KG1 (cell line): ENCODE data around the gene BOLA2.
"Not testable (repeated sequence)": the region's sequence is repeated elsewhere in the genome, so short reads cannot be mapped to it uniquely, and the experiment has no call there.

Experiments used
- DNase-seq: peaks from one replicate; lab custom pipeline; 2025; lab: John Stamatoyannopoulos, UW

The BOLA2 gene

DNA sequence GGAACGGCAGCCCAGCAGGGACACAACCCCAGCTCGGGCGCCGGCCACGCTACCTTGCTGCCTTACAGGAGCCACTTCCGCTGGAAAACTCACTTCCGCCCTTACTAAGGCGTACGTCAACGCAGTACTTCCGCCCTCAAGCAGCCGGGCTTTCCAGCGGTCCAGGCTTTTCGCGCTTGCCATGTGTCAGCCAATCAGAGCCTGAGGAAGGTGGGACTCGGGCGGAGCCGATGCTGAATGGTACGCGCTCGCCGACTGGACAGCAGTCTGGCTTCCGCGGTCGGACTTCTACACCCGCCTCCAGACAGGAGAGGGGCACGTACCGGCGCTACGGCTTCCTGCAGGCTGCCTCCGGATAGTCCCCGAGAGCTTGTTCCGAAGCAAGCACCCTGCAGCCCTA is at the start of gene BOLA2, which contains the start of gene SLX1B:
TSS of gene BOLA2 (minus strand) at position 83 of the 400 bp plus-strand sequence. CDS start 98 bp downstream, outside the sequence.
TSS of gene SLX1B (plus strand) at position 265 of the 400 bp plus-strand sequence.
- DNase-seq, result not testable (repeated sequence)

DNA sequence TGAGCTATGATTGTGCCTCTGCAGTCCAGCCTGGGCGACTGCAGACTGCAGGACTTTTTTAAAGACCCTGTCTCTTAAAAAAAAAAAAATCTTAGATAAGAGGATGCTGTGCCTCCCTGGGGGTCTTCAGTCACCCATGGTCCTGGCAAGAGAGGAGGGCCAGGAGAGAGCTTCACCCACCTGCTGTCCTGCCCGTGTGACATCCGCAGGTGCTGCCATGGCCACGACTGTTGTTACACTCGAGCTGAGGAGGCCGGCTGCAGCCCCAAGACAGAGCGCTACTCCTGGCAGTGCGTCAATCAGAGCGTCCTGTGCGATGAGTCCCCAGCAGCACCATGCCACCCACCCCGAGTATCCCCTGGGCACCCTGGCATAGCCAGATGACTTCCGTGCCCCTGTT is 28.1 kb upstream of the BOLA2 start:
- not testable (repeated sequence) for DNase-seq

DNA sequence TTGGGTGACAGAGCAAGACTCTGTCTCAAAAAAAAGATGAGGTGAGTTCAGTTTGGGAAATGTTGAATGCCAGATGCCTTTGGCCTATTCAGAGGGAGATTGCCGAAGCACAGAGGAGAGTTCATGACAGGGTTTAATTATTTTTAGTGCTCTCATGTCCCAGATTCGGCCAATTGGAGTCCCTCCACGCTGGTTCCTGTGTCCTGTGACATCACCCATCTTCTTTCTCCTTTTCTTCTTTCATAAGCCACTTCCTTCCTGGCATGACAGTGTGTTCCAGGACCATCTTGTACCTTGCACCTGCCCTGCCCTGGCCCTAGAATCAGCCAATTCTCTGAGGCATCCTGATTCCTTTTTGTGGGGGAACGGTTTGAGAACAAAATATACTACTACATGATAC is 17.9 kb upstream of the BOLA2 start:
- not testable (repeated sequence) for DNase-seq

DNA sequence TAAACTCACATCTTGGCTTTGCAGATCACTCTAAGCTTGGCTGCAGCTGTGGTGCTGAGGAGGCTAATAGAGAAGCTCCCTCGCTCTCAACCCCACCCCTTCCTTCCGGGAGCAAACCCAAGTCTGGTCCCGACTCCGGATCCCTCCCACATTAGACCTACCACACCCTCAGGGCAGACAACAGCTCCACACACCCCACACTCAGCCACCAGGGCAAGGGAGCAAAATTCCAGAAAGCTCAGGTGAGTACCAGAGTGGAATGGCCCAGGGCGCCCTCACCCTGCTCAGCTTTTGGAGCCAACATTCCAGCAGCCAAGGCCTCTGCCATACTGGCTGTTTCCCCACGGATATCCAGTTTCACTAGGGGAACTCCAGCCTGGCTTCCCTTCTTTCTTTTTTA is 15.5 kb upstream of the BOLA2 start:
- DNase-seq, result not testable (repeated sequence)

DNA sequence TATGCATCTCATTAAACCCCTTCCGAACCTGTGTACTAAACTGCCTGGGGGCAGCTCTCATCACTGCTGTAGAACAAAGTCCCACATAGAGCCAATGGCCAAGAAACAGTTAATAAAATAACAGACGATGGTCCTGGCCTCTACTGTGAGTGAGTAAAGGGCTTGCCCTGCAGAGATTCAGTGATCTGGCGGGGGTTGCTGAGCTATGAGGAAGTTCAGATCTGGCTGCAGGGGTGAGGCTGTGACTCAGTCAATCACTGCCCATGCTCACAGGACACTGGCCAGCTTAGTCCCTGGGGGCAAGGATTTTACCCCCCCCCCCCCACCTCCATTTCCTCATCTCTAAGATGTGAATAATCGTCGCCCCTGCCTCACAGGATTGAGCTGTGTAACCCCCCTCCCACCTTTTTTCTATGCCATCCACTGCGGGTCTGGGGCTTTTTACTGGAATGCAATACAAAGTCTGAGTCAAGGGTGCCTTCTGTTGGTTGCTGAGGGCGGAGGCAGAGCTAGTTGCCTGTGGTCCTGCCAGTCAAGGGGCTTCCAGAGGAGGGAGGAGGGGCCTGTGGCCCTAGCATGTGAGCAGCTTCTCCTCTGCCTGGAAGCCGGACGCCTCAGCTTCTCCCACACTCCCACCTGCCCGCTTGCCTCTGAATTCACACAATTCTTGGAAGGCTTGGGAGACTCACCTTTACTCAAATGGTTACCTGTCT is 13.7 kb upstream of the BOLA2 start:
- DNase-seq, result not testable (repeated sequence)

DNA sequence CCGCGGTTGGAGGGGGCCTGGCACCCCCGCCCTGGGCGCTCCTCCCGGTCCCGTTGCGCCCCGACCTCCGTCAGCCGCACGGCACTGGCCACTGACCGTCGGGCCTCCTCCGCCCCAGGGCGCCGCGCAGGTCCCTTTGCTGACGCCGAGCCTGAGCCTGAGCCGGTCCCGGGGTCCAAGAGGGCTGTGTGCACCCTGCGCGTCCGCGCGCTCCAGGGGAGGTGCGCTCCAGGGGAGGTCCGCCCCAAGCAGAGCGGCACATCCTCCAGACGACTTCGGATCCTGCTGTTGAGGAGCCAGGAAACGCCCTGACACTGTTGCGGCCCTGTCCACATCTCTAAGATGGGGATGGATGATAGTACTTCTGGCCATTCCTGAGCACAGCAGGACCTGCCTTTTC is 12.8 kb upstream of the BOLA2 start:
- DNase-seq, result not testable (repeated sequence)

DNA sequence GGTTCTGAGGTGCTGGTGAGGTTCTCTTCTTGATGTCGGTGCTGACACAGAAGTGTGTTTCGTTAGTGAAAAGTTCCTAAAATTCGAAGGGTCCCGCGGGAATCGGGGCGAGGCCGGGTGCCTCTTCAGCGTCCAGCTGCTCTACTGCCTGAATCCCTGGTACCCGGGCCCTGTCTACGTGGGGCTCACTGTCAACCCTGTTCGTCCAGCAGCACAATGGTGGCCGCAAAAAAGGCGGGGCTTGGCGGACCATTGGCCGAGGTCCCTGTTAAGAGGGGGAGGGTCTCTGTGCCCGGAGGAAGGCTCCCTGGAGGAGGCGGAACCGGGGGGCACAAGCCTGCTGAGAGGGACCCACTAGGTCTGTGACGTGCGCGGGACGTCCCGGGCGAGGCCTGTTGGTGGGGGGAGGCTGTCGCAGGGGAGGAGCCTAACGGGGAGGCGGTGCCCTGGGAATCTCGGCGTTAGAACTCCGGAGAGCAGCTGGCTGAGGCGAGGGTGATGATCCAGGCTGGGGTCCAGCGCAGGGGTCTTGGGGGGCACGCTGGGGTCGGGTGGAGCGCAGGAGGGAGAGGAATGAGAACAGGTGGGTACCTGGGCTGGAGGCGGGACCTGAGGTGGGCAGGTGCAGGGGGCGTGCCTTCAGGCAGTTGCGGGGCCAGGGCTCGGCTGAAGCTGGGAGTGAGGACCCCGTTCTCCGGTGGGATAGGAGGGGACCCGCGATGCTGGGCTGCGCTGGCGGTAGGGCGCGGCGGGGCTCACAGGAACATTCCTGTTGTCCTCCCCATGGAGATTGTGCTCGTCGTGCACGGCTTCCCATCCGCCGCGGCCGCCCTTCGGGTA is 12.1 kb upstream of the BOLA2 start:
- DNase-seq, result not testable (repeated sequence)

DNA sequence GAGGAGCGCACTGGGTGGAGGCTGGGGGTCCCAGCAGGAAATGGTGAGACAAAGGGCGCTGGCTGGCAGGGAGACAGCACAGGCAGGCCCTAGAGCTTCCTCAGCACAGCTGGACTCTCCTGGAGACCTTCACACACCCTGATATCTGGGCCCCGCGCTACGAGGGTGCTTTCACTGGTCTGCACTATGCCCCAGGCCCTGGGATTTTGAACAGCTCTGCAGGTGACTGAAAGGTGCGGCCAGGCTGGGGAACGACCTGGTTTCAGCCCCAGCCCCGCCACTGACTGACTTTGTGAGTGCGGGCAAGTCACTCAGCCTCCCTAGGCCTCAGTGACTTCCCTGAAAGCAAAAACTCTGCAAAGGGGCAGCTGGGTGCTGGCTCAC is 6.5 kb upstream of the BOLA2 start:
- DNase-seq, result not testable (repeated sequence)

DNA sequence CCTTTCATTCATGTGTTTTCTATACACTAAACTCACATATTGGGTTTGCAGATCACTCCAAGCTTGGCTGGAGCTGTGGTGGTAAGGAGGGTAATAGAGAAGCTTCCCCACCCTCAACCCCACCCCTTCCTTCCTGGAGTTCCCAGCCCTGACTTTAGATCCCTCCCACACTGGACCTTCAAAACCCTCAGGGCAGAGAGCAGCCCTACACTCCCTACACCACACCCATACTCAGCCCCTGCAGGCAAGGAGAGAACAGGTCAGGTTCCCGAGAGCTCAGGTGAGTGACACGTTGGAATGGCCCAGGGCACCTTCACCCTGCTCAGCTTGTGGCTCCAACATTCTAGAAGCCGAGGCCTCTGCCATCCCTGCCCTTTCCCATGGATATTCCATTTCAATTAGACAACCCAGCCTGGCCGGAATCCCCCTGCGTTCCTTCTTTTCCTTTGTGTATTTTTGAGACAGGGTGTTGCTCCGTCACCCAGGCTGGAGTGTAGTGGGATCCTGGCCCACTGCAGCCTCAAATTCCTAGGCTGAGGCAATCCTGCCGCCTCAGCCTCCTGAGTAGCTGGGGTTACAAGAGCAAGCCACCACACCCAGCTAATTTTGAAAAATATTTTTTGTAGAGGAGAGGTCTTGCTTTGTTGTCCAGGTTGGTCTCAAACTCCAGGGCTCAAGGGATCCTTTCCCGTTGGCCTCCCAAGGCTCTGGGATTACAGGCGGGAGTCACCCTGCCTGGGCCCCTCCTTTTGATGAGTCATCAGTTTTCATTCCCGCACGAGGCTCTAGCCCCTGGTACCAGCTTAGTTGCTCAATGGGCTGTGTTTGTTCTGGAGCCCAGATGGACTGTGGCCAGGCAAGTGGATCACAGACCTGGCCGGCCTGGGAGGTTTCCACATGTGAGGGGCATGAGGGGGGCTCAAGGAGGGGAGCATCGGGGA is 5.8 kb upstream of the BOLA2 start, which contains the start of gene SULT1A4:
TSS of gene SULT1A4 (plus strand) at position 208 of the 941 bp plus-strand sequence. CDS start 1,473 bp downstream, outside the sequence.
- DNase-seq, result not testable (repeated sequence)

DNA sequence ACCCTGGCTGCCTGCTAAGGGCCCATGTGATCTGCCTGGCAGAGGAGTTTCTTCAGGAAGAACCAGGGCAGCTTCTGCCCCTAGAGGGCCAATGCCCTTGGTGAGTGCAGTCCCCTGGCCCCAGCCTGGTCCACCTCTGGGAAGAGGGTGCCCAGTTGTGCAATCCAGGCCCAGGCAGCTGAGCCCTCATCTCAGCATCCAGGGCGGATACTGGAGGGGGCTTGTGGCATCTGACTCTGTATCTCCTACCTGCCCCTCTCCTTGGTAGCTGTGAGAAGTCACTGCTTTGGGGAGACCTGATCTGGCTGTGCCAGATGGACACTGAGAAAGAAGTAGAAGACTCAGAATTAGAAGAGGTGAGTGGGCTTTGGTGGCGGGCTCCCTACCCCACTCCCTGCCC is 3.5 kb upstream of the BOLA2 start:
- not testable (repeated sequence) for DNase-seq

DNA sequence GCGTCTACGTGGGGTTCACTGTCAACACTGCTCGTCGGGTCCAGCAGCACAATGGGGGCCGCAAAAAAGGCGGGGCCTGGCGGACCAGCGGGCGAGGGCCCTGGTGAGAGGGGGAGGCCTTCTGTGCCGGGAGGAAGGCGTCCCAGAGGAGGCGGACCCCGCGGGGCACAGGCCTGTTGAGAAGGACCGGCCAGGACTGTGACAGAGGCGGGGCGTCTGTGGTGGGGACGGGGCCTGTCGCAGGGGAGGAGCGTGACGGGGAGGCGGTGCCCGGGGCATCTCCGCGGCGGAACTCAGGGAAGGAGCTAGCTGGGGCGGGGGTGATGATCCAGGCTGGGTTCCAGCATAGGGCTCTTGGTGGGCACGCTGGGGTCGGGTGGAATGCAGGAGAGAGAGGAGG is 677 bp upstream of the BOLA2 start:
- DNase-seq, result not testable (repeated sequence)

DNA sequence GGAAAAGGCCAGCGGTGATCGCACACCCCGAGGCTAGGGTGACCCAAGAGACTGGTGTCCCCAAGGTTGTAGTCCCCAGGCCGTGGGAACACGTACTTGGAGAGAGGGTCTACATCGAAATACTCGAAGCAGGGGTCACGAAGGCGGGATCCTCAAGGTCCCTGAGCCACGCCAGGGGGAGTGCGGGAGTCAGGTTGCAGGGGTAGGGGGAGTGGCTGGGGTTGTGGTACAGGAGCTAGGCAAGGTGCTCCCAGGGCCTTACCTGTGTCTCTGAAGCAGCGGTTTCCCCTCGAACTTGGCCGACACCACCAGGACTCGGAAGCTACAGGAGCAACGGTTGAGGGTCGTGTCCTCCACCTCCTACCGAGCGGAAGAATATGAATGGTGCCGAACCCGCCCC is 397 bp downstream of the BOLA2 start:
- DNase-seq, result not testable (repeated sequence)

DNA sequence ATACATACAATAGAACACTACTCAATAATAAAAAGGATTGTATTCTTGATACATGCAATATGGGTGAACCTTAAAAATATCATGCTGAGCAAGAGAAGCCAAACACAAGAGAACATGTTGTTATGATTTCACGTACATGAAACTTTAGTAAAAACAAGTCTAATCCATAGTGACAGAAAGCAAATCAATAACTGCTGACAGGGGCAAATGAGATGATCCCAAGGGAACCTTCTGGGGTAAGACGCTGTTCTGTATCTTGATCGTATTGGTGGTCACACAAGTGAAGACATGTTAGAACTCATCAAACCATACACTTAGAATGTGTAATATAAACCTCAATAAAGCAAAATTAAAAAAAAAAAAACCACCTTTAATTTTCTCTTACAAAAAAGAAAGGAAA is 28.8 kb downstream of the BOLA2 start:
- DNase-seq, result not testable (repeated sequence)

DNA sequence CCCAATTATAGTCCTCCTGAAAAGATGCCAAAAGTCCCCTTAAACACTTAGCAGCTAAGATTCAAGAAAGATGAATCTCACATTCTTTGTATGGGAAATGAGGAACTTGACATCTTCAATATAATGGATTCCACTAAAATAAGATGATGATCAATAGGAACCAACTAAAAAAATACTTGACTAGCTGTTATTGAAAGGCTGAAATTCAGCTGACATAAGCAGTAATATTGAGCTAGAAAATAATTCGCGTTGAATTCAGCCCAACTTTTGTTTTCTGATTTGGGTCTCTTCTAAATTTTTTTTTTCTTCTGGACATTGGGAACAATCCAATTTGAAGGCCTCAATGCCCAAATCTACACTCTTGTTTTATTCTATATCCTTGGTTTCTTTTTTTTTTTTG is 30.6 kb downstream of the BOLA2 start:
- not testable (repeated sequence) for DNase-seq

DNA sequence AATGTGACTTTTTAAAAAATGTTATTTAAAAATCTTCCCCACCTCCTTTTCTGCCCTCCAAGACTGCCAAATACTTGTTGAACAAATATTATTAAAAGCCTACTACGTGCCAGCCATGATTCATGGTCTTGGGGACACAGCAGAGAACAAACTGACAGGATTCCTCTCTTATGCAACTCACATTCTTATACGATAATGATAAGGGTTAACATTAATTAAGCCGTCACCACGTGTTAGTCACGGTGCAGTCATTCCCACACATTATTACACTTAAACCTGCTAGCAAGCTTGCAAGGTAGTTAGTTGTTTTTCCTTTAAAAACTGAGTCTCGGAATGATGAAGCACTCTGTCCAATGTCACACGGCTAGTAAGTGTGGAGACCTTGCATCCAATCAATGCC is 48.9 kb downstream of the BOLA2 start:
- not testable (repeated sequence) for DNase-seq
